ENCODE data around the gene VMP1.
A peak's percentile ranks its signal among the peaks of the same experiment; 100 is the strongest.
"Not testable (repeated sequence)": the region's sequence is repeated elsewhere in the genome, so short reads cannot be mapped to it uniquely, and the experiment has no call there.

Gene VMP1

DNA sequence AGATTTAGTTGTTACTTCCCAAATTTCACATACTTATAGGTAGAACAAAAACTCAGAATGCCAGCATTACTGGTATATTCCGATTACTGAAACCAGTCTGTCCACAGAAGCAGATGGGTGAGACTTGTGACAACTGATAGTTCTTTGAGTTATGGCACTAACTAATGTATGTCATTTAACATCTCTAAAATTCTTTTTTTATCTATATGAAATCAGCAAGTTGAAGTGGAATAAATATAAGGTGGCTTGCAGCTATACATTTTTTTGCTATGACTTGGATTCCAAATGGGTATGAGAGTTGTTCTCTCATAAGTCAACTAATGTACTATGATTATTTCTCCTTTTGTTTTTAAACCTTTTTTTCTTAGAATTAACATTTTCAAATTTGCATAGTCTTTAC, 69.1 kb downstream of the VMP1 start:
- no peak for DNase-seq (ENCODE audit: low read depth in 3 of 3)

GRCh38 chr17:59777033-59777432, 69.6 kb downstream of the VMP1 start:
- no peak for DNase-seq (ENCODE audit: low read depth in 3 of 3)

DNA sequence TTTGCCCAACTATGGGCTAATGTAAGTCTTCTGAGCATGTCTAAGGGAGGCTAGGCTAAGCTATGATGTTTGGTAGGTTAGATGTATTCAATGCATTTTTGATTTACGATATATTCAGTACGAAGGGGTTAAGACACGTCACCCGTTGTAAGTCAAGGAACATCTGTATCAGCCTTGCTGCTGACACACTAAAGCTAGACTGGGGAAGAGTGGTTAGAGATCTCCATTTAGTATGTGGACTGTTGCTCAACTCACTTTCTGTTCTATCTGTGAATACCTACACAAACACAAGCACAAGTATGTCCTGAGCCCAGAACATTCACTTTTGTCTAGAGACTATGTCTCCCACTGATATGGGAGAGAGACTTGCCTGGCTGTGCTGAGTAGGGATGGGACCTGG, 71.5 kb downstream of the VMP1 start:
- DNase-seq (ENCODE audit: low read depth in 3 of 3): no peak

GRCh38 chr17:59779521-59779920, 72.1 kb downstream of the VMP1 start:
- DNase-seq (ENCODE audit: low read depth in 3 of 3): no peak

- not testable (repeated sequence) for DNase-seq (ENCODE audit: low read depth in 3 of 3)
Observed at GRCh38 chr17:59780548-59780947, 73.1 kb downstream of the VMP1 start.

- no peak for DNase-seq (ENCODE audit: low read depth in 3 of 3)
Observed at GRCh38 chr17:59783221-59784047, 76.0 kb downstream of the VMP1 start.

- no peak for DNase-seq (ENCODE audit: low read depth in 3 of 3)
Observed at GRCh38 chr17:59785091-59785799, 77.8 kb downstream of the VMP1 start.

GRCh38 chr17:59786213-59786535, 78.7 kb downstream of the VMP1 start:
- DNase-seq (ENCODE audit: low read depth in 3 of 3): no peak

DNA sequence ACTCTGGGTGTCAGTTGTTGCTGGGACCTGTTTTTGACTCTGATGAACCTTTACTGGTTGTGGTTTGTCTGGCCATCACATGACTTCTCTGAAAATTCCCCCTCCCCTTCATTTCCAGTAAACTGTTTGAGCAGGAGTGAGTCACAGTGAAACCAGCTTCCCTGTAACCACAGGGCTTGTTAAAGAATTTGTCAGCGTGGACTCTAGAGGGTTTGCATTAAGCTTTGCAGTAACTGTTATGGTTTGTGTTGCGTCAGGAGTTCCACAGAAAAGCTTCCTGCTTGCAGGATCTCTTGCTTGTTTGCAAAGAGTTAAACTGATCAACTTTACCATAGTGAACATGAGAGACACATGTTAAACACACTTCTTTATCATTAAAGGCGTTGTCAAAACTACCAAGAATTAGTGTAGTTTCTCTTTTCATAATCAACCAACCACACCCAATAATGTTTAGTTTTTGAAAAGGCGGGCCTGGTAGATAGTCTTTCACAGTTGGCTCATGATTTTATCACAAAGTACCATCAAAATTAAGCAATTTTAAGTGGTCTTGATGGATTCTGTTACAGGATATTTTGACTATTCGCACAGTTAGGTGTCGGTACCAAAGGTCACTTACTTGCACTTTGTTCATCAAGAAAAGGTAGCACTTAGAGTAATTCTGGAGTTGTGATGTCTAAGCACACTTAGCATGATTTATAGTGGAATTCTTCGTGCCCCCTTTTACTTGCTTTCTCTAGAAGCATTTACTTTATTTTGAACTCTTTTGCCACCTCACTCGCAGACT, 79.3 kb downstream of the VMP1 start:
- peak; percentile 49 to 74 (median 62) for DNase-seq (ENCODE audit: low read depth in 3 of 3)

DNA sequence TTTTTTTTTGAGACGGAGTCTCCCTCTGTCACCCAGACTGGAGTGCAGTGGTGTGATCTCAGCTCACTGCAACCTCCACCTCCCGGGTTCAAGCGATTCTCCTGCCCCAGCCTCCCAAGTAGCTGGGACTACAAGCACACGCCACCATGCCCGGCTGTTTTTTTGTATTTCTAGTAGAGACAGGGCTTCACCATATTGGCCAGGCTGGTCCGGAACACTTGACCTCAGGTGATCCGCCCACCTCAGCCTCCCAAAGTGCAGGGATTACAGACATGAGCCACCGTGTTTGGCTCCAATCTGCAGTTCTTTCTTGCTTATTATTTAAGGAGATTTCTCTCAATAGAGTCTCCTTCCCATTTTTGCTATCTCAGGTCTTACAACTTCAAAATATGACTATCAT, 82.4 kb downstream of the VMP1 start:
- not testable (repeated sequence) for DNase-seq (ENCODE audit: low read depth in 3 of 3)

GRCh38 chr17:59790418-59790817, 83.0 kb downstream of the VMP1 start:
- not testable (repeated sequence) for DNase-seq (ENCODE audit: low read depth in 3 of 3)

GRCh38 chr17:59790910-59791309, 83.5 kb downstream of the VMP1 start:
- DNase-seq (ENCODE audit: low read depth in 3 of 3): no peak

DNA sequence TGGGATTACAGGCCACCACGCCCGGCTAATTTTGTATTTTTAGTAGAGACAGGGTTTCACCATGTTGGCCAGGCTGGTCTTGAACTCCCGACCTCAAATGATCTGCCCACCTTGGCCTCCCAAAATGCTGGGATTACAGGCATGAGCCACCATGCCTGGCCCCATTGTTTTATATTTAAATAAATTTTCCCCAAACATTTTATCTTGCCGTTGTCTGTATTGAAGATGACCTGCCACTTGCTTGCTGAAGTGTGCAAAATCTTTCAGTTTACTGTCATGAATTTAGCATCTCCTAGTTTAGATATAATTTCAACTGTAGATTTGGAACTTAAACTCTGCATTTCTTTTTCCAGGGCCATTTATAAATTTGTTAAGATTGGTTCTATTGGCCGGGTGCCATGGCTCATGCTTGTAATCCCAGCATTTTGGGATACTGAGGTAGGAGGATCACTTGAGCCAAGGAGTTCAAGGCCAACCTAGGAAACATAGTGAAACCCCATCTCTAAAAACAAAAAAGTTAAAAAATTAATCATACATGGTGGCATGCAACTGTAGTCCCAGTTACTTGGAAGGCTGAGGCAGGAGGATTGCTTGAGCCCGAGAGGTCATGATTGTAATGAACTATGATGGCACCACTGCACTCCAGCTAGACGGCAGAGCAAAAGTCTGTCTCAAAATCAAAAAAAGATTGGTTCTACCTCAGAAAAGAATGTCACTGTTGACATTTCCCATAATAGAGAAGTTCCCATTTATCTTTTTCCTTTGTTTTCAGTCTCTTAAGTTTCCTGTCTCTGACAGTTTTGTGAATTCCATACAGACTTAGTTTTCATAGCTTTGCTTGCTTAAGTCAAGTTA, 84.4 kb downstream of the VMP1 start:
- no peak for DNase-seq (ENCODE audit: low read depth in 3 of 3)

GRCh38 chr17:59792458-59792823, 85.0 kb downstream of the VMP1 start:
- DNase-seq (ENCODE audit: low read depth in 3 of 3): not testable (repeated sequence)

DNA sequence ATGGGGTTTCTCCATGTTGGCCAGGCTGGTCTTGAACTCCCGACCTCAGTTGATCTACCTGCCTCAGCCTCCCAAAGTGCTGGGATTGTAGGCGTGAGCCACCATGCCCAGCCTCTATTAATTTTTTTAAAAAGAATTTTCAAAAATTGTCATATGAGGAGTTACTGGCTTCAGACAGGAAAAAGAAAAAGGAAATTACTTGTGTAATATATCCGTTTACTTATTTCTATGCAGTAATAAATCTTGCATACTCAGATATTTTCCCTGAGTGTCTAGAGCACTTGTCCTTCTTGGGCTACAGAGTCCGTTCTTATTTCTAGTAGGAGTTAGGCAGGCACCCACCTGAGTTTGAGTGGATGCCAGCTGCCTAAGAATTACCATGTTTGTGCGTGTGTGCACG, 85.8 kb downstream of the VMP1 start:
- no peak for DNase-seq (ENCODE audit: low read depth in 3 of 3)

- DNase-seq (ENCODE audit: low read depth in 3 of 3): no peak
Observed at GRCh38 chr17:59796138-59796537, 88.7 kb downstream of the VMP1 start.

GRCh38 chr17:59796785-59797205, 89.3 kb downstream of the VMP1 start:
- DNase-seq (ENCODE audit: low read depth in 3 of 3): no peak

- no peak for DNase-seq (ENCODE audit: low read depth in 3 of 3)
Observed at GRCh38 chr17:59798111-59798510, 90.7 kb downstream of the VMP1 start.

DNA sequence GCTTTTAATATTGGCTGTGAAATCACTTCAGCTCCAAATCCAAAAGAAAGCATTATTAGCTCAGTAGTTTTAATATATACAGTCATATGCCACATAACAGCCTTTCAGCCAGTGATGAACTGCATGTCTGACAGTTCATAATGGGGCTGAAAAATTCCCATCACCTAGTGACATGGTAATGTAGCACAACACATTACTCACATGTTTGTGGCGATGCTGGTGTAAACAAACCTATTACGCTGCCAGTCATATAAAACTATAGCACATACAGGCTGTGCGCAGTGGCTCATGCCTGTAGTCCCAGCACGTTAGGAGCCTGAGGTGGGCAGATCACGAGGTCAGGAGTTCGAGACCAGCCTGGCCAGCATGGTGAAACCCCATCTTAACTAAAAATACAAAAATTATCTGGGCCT, 93.1 kb downstream of the VMP1 start:
- DNase-seq (ENCODE audit: low read depth in 3 of 3): no peak

DNA sequence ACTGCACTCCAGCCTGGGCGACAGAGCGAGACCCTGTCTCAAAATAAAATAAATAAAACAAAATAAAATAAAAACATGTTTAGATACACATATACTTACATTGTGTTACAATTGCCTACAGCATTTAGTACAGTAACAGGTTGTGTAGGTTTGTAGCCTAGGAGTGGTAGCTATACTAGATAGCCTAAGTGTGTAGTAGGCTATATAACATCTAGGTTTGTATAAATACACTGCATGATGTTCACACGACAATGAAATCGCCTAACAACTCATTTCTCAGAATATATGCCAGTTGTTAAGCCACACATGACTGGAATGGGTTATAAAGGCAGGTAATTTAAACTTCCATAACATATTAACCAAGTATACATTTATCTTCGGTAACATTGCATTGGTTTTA, 94.7 kb downstream of the VMP1 start:
- no peak for DNase-seq (ENCODE audit: low read depth in 3 of 3)

- DNase-seq (ENCODE audit: low read depth in 3 of 3): no peak
Observed at GRCh38 chr17:59804901-59805465, 97.5 kb downstream of the VMP1 start.

Measured in stimulated activated CD4-positive, alpha-beta T cell treated with anti-CD3 and anti-CD28 coated beads, TNF-alpha, amount 100 ng/mL, for 48 hours (primary cell).